SU-DHL-6 (cell line): Measurements from ENCODE around the gene SLC11A2.

ENCODE experiments used
- H2AFZ ChIP-seq: fragments of 200-600 bp; sonication (generic); 2 replicates; pipeline ENCODE4 v1.6.1; 2014; ENCODE audit warnings: low read depth, mild to moderate bottlenecking, moderate library complexity, mixed read lengths, antibody characterized with exemption, low read length; ENCODE audit not compliant: severe bottlenecking
- H3F3A ChIP-seq: fragments of 200-600 bp; shearing (Covaris generic); 2 replicates; pipeline ENCODE4 v1.6.0; 2016; ENCODE audit warnings: antibody characterized with exemption, mild to moderate bottlenecking; ENCODE audit not compliant: insufficient read depth
- H3K27ac ChIP-seq: fragments of 200-600 bp; sonication (generic); 2 replicates; pipeline ENCODE4 v1.5.1; 2016; ENCODE audit warnings: low read depth, mild to moderate bottlenecking, low read length, moderate library complexity, mixed read lengths
- H3K27me3 ChIP-seq: fragments of 200-600 bp; sonication (generic), shearing (Covaris generic); 2 replicates; pipeline ENCODE4 v1.6.0; 2014; ENCODE audit warnings: mild to moderate bottlenecking, low read length
- H3K36me3 ChIP-seq: fragments of 200-600 bp; sonication (generic); 2 replicates; pipeline ENCODE4 v1.6.1; 2014; ENCODE audit warnings: mild to moderate bottlenecking, low read length, mixed read lengths
- H3K4me2 ChIP-seq: fragments of 300-600, 200-600 bp; shearing (Covaris generic), sonication (generic); 2 replicates; pipeline ENCODE4 v1.6.0; 2014; ENCODE audit warnings: low read length, low read depth, mild to moderate bottlenecking; ENCODE audit not compliant: poor library complexity, severe bottlenecking
- H3K4me3 ChIP-seq: fragments of 200-600 bp; sonication (generic); 2 replicates; pipeline ENCODE4 v1.5.1; 2014; ENCODE audit warnings: antibody characterized with exemption, low read length, mild to moderate bottlenecking, mixed read lengths; ENCODE audit not compliant: insufficient read depth, poor library complexity, severe bottlenecking
- H3K79me2 ChIP-seq: fragments of 200-600 bp; sonication (generic); 2 replicates; pipeline ENCODE4 v1.6.1; 2014; ENCODE audit warnings: mild to moderate bottlenecking, low read length, moderate library complexity; ENCODE audit not compliant: insufficient read depth
- H3K9ac ChIP-seq: fragments of 200-600 bp; sonication (generic); 2 replicates; pipeline ENCODE4 v1.7.0; 2014; ENCODE audit warnings: mild to moderate bottlenecking, low read length
- H3K9me2 ChIP-seq: fragments of 200-600 bp; sonication (generic); replicated peaks from 2 replicates; pipeline ENCODE4 v1.6.1; 2014; ENCODE audit warnings: low read length; ENCODE audit not compliant: insufficient read depth
- H3K9me3 ChIP-seq: fragments of 200-600 bp; sonication (generic); 2 replicates; pipeline ENCODE4 v1.6.1; 2014; ENCODE audit warnings: low read length, mixed read lengths; ENCODE audit not compliant: insufficient read depth
- H4K20me1 ChIP-seq: fragments of 200-600 bp; sonication (generic); 2 replicates; pipeline ENCODE4 v1.6.1; 2014; ENCODE audit warnings: low read depth, mild to moderate bottlenecking, antibody characterized with exemption, low read length, moderate library complexity, mixed read lengths
- EZH2phosphoT487 ChIP-seq: fragments of 200-600 bp; sonication (generic), shearing (Covaris generic); conservative IDR thresholded peaks from 2 replicates; pipeline ENCODE4 v1.6.1; 2018; ENCODE audit warnings: mild to moderate bottlenecking, antibody characterized with exemption, low read length, moderate library complexity, mixed read lengths
- TF ChIP-seq, protein P1 (sequence below): fragments of 200-600 bp; sonication (generic); IDR thresholded peaks from one replicate; pipeline ENCODE4 v1.5.1; 2017; ENCODE audit warnings: antibody characterized with exemption, mild to moderate bottlenecking, low read length, moderate library complexity; ENCODE audit not compliant: insufficient read depth, poor library complexity, severe bottlenecking

Gene SLC11A2

GRCh38 chr12:51033457-51034089 lies 7.4 kb upstream of the SLC11A2 start:
- Histone ChIP-seq H3K27ac (no peak overlapping the region), H3K79me2 (no peaks in the 10 kb centered on the region), H3F3A (no peaks in the 10 kb centered on the region), H3K4me3 (no peak overlapping the region), H3K9me3 (no peaks in the 10 kb centered on the region), H3K27me3 (no peaks in the 10 kb centered on the region), H3K4me2 (no peak overlapping the region), H3K36me3 (no peaks in the 10 kb centered on the region), H3K9me2 (no peaks in the 10 kb centered on the region), H2AFZ (no peak overlapping the region), H3K9ac (no peak overlapping the region), H4K20me1 (no peaks in the 10 kb centered on the region)
- no peak for TF ChIP-seq EZH2phosphoT487
- TF ChIP-seq, protein P1, sequence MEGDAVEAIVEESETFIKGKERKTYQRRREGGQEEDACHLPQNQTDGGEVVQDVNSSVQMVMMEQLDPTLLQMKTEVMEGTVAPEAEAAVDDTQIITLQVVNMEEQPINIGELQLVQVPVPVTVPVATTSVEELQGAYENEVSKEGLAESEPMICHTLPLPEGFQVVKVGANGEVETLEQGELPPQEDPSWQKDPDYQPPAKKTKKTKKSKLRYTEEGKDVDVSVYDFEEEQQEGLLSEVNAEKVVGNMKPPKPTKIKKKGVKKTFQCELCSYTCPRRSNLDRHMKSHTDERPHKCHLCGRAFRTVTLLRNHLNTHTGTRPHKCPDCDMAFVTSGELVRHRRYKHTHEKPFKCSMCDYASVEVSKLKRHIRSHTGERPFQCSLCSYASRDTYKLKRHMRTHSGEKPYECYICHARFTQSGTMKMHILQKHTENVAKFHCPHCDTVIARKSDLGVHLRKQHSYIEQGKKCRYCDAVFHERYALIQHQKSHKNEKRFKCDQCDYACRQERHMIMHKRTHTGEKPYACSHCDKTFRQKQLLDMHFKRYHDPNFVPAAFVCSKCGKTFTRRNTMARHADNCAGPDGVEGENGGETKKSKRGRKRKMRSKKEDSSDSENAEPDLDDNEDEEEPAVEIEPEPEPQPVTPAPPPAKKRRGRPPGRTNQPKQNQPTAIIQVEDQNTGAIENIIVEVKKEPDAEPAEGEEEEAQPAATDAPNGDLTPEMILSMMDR: no peak

GRCh38 chr12:51033048-51033447 lies 6.9 kb upstream of the SLC11A2 start:
- H4K20me1 ChIP-seq: no peaks in the 10 kb centered on the region
- no peak overlapping the region for H3K9ac ChIP-seq
- H3K9me3 ChIP-seq: no peaks in the 10 kb centered on the region
- H3K79me2 ChIP-seq: no peaks in the 10 kb centered on the region
- TF ChIP-seq, protein P1: no peak
- no peak for TF ChIP-seq EZH2phosphoT487
- H2AFZ ChIP-seq: no peak overlapping the region
- 0 out of 2 replicates have a peak, but pooled peaks cover 1% of the 10 kb centered on the region for H3F3A ChIP-seq
- no peaks in the 10 kb centered on the region for H3K36me3 ChIP-seq
- H3K9me2 ChIP-seq: no peaks in the 10 kb centered on the region
- no peaks in the 10 kb centered on the region for H3K27me3 ChIP-seq
- H3K4me2 ChIP-seq: no peak overlapping the region
- H3K27ac ChIP-seq: no peak overlapping the region
- H3K4me3 ChIP-seq: no peak overlapping the region

DNA sequence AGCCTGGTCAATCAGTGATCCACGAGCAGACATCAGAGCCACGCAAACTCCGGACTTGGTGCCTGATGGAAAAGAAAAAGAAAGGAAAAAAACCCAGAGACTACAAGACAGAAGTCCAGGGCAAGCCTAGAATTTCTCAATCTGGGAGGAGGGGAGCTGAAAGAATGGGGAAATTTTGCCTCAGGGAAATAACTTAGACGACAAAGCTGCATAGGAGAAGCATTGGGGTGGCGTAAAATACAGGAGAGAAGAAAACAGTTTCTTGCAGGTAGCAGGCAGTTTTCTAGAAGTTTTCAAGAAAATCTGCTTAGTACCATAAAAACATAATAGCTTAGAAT lies 2.6 kb upstream of the SLC11A2 start:
- H2AFZ ChIP-seq: no peak overlapping the region

More for the DNA sequence above, 2.6 kb upstream of the SLC11A2 start:
- Histone ChIP-seq H3K4me3 (no peak overlapping the region), H3K9ac (no peak overlapping the region), H3K27ac (no peak overlapping the region), H3K36me3 (no peaks in the 10 kb centered on the region), H3K79me2 (peaks cover 16% of the 10 kb centered on the region), H3K4me2 (no peak overlapping the region), H3F3A (0 out of 2 replicates have a peak, but pooled peaks cover 9% of the 10 kb centered on the region), H3K9me2 (no peaks in the 10 kb centered on the region), H3K9me3 (no peaks in the 10 kb centered on the region), H4K20me1 (no peaks in the 10 kb centered on the region), H3K27me3 (no peaks in the 10 kb centered on the region)
- TF ChIP-seq, protein P1: no peak
- TF ChIP-seq EZH2phosphoT487: no peak
